ENCODE measurements around the gene PPP1R15A.
"Not testable (repeated sequence)": the region's sequence is repeated elsewhere in the genome, so short reads cannot be mapped to it uniquely, and the experiment has no call there.

Gene PPP1R15A

DNA sequence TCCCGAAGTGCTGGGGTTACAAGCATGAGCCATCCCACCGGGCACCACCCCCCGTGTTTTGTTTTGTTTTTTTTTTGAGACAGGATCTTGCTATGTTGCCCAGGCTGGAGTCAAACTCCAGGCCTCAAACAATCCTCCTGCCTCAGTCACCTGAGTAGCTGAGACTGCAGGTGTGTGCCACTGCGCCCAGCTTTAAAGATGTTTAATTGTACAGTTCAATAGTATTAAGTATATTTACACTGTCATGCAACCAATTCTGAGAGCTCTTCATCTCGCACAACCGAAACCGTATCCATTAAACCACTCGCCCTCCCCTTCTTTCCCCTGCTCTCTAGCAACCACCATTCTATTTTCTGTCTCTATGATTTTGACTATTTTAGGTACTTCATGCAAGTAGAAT, 43.5 kb downstream of the PPP1R15A start:
- DNase-seq = no peak

DNA sequence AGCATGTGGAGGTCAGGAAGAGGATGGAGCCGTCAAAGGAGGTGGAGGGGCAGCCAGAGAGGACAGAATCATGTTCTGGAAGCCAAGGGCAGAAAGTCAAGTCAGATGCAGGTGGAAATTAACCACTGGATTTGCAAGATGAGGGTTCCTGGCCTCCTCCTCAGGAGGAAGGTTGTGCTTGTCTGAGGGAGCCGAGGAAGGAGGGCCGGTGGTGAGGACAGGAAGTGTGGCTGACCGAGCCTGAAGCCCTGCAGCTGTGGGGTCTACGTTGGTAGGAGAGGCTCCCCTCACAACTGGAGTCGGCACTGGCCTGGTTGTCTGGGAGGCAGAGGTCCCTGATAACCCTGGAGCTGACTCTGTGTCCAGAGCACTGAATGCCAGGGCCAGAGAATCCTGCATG, 45.9 kb downstream of the PPP1R15A start:
- DNase-seq = no peak

DNA sequence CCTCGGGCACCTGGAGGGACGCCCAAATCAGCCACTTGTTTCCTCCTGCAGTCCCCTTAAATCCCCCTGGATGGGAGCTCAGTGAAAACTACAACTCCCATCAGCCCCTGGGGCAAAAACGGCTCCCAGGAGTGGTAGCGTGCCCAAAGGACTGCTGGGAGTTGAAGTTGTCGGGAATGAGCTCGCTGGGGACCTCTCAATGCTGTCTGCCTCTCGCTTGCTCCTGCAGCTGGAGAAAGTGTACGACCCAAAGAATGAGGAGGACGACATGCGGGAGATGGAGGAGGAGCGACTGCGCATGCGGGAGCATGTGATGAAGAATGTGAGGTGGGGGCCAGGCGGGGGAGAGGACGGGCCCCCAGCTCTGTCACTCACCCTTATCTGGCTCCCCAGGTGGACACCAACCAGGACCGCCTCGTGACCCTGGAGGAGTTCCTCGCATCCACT, 46.6 kb downstream of the PPP1R15A start:
- DNase-seq = no peak

DNA sequence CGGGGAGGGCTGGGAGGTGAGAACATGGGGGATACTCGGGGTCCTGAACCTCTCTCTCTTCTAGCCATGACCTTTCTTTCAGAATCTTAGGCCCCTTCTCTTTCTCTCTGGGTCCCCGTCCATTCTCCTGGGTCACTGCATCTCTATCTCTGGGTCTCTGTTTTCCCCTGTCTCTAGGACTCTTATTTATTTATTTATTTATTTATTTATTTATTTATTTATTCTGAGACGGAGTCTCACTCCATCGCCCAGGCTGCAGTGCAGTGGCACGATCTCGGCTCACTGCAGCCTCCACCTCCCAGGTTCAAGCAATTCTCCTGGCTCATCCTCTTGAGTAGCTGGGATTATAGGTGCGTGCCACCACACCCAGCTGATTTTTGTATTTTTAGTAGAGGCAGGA, 47.0 kb downstream of the PPP1R15A start:
- not testable (repeated sequence) for DNase-seq

DNA sequence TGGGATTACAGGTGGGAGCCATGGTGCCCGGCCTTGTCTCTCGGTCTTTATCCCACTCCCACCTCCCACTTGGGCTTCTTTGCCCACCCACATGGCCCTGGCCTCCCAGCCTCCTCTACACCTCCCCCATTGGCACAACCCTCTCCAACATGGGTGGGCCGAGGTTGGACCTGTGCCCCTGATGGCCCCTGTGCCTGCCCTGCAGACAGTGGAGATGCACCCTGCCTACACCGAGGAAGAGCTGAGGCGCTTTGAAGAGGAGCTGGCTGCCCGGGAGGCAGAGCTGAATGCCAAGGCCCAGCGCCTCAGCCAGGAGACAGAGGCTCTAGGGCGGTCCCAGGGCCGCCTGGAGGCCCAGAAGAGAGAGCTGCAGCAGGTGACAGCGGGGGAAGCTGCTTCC, 48.7 kb downstream of the PPP1R15A start:
- no peak for DNase-seq

DNA sequence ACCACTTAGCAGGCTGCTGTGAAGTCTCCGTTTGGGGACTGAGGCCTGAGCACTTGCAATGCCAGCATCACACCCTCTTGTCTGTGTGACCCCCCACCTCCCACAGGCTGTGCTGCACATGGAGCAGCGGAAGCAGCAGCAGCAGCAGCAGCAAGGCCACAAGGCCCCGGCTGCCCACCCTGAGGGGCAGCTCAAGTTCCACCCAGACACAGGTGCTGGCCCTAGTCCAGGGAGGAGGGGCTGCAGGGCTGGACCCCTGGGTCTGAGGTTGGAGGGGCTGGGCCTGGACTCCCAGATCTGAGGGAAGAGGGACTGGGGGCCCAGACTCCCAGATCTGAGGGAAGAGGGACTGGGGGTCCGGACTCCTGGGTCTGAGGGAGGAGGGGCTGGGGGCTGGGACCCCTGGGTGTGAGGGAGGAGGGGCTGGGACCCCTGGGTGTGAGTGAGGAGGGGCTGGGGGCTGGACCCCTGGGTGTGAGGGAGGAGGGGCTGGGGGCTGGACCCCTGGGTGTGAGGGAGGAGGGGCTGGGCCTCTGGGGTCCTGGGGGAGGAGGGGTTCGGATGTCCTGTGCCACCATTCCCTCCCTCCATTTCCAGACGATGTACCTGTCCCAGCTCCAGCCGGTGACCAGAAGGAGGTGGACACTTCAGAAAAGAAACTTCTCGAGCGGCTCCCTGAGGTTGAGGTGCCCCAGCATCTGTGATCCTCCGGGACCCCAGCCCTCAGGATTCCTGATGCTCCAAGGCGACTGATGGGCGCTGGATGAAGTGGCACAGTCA, 49.7 kb downstream of the PPP1R15A start:
- no peak for DNase-seq

DNA sequence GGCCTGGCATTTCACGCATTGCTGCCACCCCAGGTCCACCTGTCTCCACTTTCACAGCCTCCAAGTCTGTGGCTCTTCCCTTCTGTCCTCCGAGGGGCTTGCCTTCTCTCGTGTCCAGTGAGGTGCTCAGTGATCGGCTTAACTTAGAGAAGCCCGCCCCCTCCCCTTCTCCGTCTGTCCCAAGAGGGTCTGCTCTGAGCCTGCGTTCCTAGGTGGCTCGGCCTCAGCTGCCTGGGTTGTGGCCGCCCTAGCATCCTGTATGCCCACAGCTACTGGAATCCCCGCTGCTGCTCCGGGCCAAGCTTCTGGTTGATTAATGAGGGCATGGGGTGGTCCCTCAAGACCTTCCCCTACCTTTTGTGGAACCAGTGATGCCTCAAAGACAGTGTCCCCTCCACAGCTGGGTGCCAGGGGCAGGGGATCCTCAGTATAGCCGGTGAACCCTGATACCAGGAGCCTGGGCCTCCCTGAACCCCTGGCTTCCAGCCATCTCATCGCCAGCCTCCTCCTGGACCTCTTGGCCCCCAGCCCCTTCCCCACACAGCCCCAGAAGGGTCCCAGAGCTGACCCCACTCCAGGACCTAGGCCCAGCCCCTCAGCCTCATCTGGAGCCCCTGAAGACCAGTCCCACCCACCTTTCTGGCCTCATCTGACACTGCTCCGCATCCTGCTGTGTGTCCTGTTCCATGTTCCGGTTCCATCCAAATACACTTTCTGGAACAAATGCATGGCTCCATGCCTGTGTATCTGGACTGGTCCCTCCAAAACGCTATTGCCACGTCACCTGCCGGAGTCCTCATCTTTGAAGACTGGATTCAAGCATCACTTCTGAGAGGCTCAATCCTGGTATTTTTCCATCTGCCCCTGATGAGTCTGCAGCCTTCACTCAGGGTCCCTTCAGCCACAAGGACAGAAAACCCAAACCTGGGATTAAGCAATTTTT, 50.6 kb downstream of the PPP1R15A start:
- DNase-seq = no peak

DNA sequence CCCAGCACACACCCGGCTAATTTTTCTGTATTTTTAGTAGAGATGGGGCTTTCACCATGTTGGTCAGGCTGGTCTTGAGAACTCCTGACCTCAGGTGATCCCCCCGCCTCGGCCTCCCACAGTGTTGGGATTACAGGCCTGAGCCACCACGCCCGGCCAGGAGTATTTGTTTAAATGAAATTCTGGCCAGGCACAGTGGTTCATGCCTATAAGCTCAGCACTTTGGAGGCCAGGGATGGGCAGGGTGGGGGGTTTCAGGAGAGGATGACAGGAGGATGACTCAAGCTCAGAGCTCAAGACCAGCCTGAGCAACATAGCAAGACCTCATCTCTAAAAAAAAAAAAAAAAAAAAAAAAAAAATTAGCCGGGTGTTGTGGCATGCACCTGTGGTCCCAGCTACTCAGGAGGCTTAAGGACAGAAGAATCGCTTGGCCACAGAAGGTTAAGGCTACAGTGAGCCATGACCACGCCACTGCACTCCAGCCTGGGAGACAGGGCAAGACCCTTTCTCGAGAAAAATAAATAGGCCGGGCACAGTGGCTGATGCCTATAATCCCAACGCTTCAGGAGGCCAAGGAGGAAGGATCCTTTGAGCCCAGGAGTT, 53.1 kb downstream of the PPP1R15A start:
- DNase-seq = no peak
